Glutamatergic neuron (in vitro differentiated cells): ENCODE data around the gene CA7. TPM values are rescaled to one million over a fixed set of nuclear protein-coding genes. Genes with fewer than 3 reads are reported as not detected.

Experiments used
- DNase-seq: peaks from one replicate; pipeline ENCODE4 v3.0.0; 2022
- H3K27ac Mint-ChIP-seq: one replicate; pipeline ENCODE4 v1.8.0; 2020; ENCODE audit warnings: mild to moderate bottlenecking, mixed read lengths, inconsistent platforms; ENCODE audit not compliant: unreplicated experiment
- H3K27me3 Mint-ChIP-seq: one replicate; pipeline ENCODE4 v1.8.0; 2020; ENCODE audit warnings: mild to moderate bottlenecking, moderate library complexity, mixed read lengths, inconsistent platforms; ENCODE audit not compliant: unreplicated experiment
- H3K36me3 Mint-ChIP-seq: one replicate; pipeline ENCODE4 v1.8.0; 2020; ENCODE audit warnings: mild to moderate bottlenecking, mixed read lengths, inconsistent platforms; ENCODE audit not compliant: unreplicated experiment
- H3K4me1 Mint-ChIP-seq: one replicate; pipeline ENCODE4 v1.8.0; 2020; ENCODE audit warnings: mild to moderate bottlenecking, low read depth, mixed read lengths, inconsistent platforms; ENCODE audit not compliant: unreplicated experiment
- H3K4me3 Mint-ChIP-seq: one replicate; pipeline ENCODE4 v1.8.0; 2020; ENCODE audit warnings: mild to moderate bottlenecking, mixed read lengths, inconsistent platforms; ENCODE audit not compliant: unreplicated experiment
- H3K9me3 Mint-ChIP-seq: one replicate; pipeline ENCODE4 v1.8.0; 2020; ENCODE audit warnings: mild to moderate bottlenecking, moderate library complexity, mixed read lengths, inconsistent platforms; ENCODE audit not compliant: unreplicated experiment
- CTCF ChIP-seq: fragments of 200-600 bp; sonication (generic); IDR thresholded peaks from one replicate; pipeline ENCODE4 v1.5.0; 2021; ENCODE audit not compliant: partially characterized antibody, unreplicated experiment
- total RNA-seq: library from RNA; stranded (reverse); fragmentation: NEBNext Ultra II Directional; extraction: Animal tissue kit (Norgen Biotek cat#: 25700); gene quantifications from one replicate; pipeline ENCODE4 v1.2.1, GENCODE V29; 2021; ENCODE audit not compliant: unreplicated experiment

Gene CA7
- total RNA-seq, 1 donor from 2014 or later: 0.64 TPM

- no peak for TF ChIP-seq CTCF
- peaks cover 3% of the 10 kb centered on the region for H3K9me3 Mint-ChIP-seq
Observed at GRCh38 chr16:66900721-66901441, 56.7 kb downstream of the CA7 start.

GRCh38 chr16:66901626-66902025 lies 57.4 kb downstream of the CA7 start:
- Mint-ChIP-seq H3K4me3 (no peak overlapping the region), H3K27me3 (peaks cover 9% of the 10 kb centered on the region), H3K9me3 (no peaks in the 10 kb centered on the region), H3K36me3 (no peaks in the 10 kb centered on the region), H3K4me1 (peaks cover 23% of the 10 kb centered on the region), H3K27ac (no peak overlapping the region)
- TF ChIP-seq CTCF: no peak
- no peak for DNase-seq

More at GRCh38 chr16:66900721-66901441, 56.7 kb downstream of the CA7 start:
- Mint-ChIP-seq H3K27ac (peak overlapping the region; percentile 90), H3K4me3 (peak overlapping the region; percentile 43), H3K4me1 (peaks cover 30% of the 10 kb centered on the region), H3K36me3 (no peaks in the 10 kb centered on the region), H3K27me3 (peaks cover 13% of the 10 kb centered on the region)
- no peak for DNase-seq

GRCh38 chr16:66902648-66903543 lies 58.7 kb downstream of the CA7 start:
- peaks cover 9% of the 10 kb centered on the region for H3K27me3 Mint-ChIP-seq
- H3K36me3 Mint-ChIP-seq: no peaks in the 10 kb centered on the region
- no peak for TF ChIP-seq CTCF
- H3K4me1 Mint-ChIP-seq: peaks cover 22% of the 10 kb centered on the region
- no peak for DNase-seq
- no peaks in the 10 kb centered on the region for H3K9me3 Mint-ChIP-seq
- H3K27ac Mint-ChIP-seq: no peak overlapping the region
- no peak overlapping the region for H3K4me3 Mint-ChIP-seq

Other genes starting within 250 kb of the CA7 start
- 45.8 TPM for gene CMTM3, start 239.7 kb upstream of the CA7 start, total RNA-seq
- gene CMTM4, start 147.7 kb upstream of the CA7 start, total RNA-seq: 8.2 TPM
- gene DYNC1LI2, start 92.8 kb upstream of the CA7 start, total RNA-seq: 269 TPM
- gene TERB1, start 42.8 kb upstream of the CA7 start, total RNA-seq: 0.39 TPM
- gene NAE1, start 13.4 kb upstream of the CA7 start, total RNA-seq: 125 TPM
- gene PDP2, start 36.1 kb downstream of the CA7 start, total RNA-seq: 18.3 TPM
- not detected for gene CDH16, start 74.5 kb downstream of the CA7 start, total RNA-seq
- gene RRAD, start 81.1 kb downstream of the CA7 start, total RNA-seq: 1.1 TPM
- gene CIAO2B, start 90.0 kb downstream of the CA7 start, total RNA-seq: 89.4 TPM
- 38.6 TPM for gene CES2, start 91.1 kb downstream of the CA7 start, total RNA-seq
- 4.1 TPM for gene CES3, start 116.9 kb downstream of the CA7 start, total RNA-seq
- 3.6 TPM for gene CES4A, start 144.2 kb downstream of the CA7 start, total RNA-seq
- 168 TPM for gene CBFB, start 184.7 kb downstream of the CA7 start, total RNA-seq